ENCODE data around the gene LPP. TPM values are rescaled to one million over a fixed set of nuclear protein-coding genes. Genes with fewer than 3 reads are reported as not detected.

Gene LPP
- total RNA-seq, 1 donor from 2014 or later = 114 TPM

GRCh38 chr3:188707381-188708288 is 553.7 kb downstream of the LPP start:
- intact Hi-C loops (cut with DNase I) = no loop called here
- DNase-seq (ENCODE audit: missing footprints) (peak; percentile 45), ATAC-seq (no peak)

GRCh38 chr3:188711881-188712247 is 557.9 kb downstream of the LPP start:
- DNase-seq (ENCODE audit: missing footprints) (no peak), ATAC-seq (peak; percentile 23)
- intact Hi-C loops (cut with DNase I) = no loop called here

GRCh38 chr3:188712248-188712924 is 558.4 kb downstream of the LPP start:
- DNase-seq (ENCODE audit: missing footprints) = no peak
- intact Hi-C loops (cut with DNase I) = no loop called here
- ATAC-seq = peak; percentile 67

- DNase-seq (ENCODE audit: missing footprints) = no peak
- intact Hi-C loops (cut with DNase I) = no loop called here
- ATAC-seq = no peak
Observed at GRCh38 chr3:188712991-188713390, 559.0 kb downstream of the LPP start.

GRCh38 chr3:188719545-188719944 is 565.6 kb downstream of the LPP start:
- DNase-seq (ENCODE audit: missing footprints) (no peak), ATAC-seq (no peak)
- intact Hi-C loops (cut with DNase I) = no loop called here

- DNase-seq (ENCODE audit: missing footprints) (no peak), ATAC-seq (no peak)
- intact Hi-C loops (cut with DNase I) = no loop called here
Observed at GRCh38 chr3:188720215-188720614, 566.3 kb downstream of the LPP start.

GRCh38 chr3:188720636-188721035 is 566.7 kb downstream of the LPP start:
- intact Hi-C loops (cut with DNase I) = no loop called here
- no peak for DNase-seq (ENCODE audit: missing footprints)
- no peak for ATAC-seq

GRCh38 chr3:188721312-188721711 is 567.4 kb downstream of the LPP start:
- intact Hi-C loops (cut with DNase I) = no loop called here
- ATAC-seq (no peak), DNase-seq (ENCODE audit: missing footprints) (no peak)

GRCh38 chr3:188721990-188722389 is 568.0 kb downstream of the LPP start:
- ATAC-seq (no peak), DNase-seq (ENCODE audit: missing footprints) (no peak)
- intact Hi-C loops (cut with DNase I) = no loop called here

- no peak for ATAC-seq
- intact Hi-C loops (cut with DNase I) = no loop called here
Observed at GRCh38 chr3:188722963-188723362, 569.0 kb downstream of the LPP start.

GRCh38 chr3:188727052-188727451 is 573.1 kb downstream of the LPP start:
- DNase-seq (ENCODE audit: missing footprints) = no peak
- intact Hi-C loops (cut with DNase I) = no loop called here
- no peak for ATAC-seq

More at GRCh38 chr3:188722963-188723362, 569.0 kb downstream of the LPP start:
- no peak for DNase-seq (ENCODE audit: missing footprints)

GRCh38 chr3:188728371-188728896 is 574.5 kb downstream of the LPP start:
- ATAC-seq = no peak
- DNase-seq (ENCODE audit: missing footprints) = no peak
- intact Hi-C loops (cut with DNase I) = no loop called here

- DNase-seq (ENCODE audit: missing footprints) = no peak
- intact Hi-C loops (cut with DNase I) = no loop called here
- ATAC-seq = no peak
Observed at GRCh38 chr3:188729422-188729821, 575.5 kb downstream of the LPP start.

GRCh38 chr3:188734395-188734794 is 580.4 kb downstream of the LPP start:
- intact Hi-C loops (cut with DNase I) = no loop called here
- ATAC-seq (no peak), DNase-seq (ENCODE audit: missing footprints) (no peak)

GRCh38 chr3:188739511-188739910 is 585.6 kb downstream of the LPP start:
- ATAC-seq = no peak
- intact Hi-C loops (cut with DNase I) = no loop called here
- DNase-seq (ENCODE audit: missing footprints) = no peak

- ATAC-seq (no peak), DNase-seq (ENCODE audit: missing footprints) (no peak)
- intact Hi-C loops (cut with DNase I) = no loop called here
Observed at GRCh38 chr3:188740010-188740409, 586.1 kb downstream of the LPP start.

- no peak for ATAC-seq
- no peak for DNase-seq (ENCODE audit: missing footprints)
- intact Hi-C loops (cut with DNase I) = no loop called here
Observed at GRCh38 chr3:188742755-188743550, 589.0 kb downstream of the LPP start.

GRCh38 chr3:188744166-188744565 is 590.2 kb downstream of the LPP start:
- DNase-seq (ENCODE audit: missing footprints) (no peak), ATAC-seq (no peak)
- intact Hi-C loops (cut with DNase I) = no loop called here

GRCh38 chr3:188745031-188745430 is 591.1 kb downstream of the LPP start:
- ATAC-seq (no peak), DNase-seq (ENCODE audit: missing footprints) (no peak)
- intact Hi-C loops (cut with DNase I) = no loop called here

All from Right ventricle myocardium inferior (tissue), 1 donor.